Smooth muscle cell (in vitro differentiated cells): ENCODE results near the gene RPS14. TPM values are rescaled to one million over a fixed set of nuclear protein-coding genes. Genes with fewer than 3 reads are reported as not detected.

Source experiments
- DNase-seq: peaks from one replicate; lab custom pipeline; 2025; ENCODE audit not compliant: unreplicated experiment; lab: John Stamatoyannopoulos, UW
- H2AFZ ChIP-seq: fragments of 200-600 bp; sonication (generic); 2 replicates; pipeline ENCODE4 v1.6.0; 2016; ENCODE audit warnings: antibody characterized with exemption, low read depth, mild to moderate bottlenecking
- H3F3A ChIP-seq: fragments of 200-600 bp; sonication (generic); 2 replicates; pipeline ENCODE4 v1.6.0; 2017; ENCODE audit warnings: antibody characterized with exemption, low read depth
- H3K27ac ChIP-seq: fragments of 200-600 bp; sonication (generic); 2 replicates; pipeline ENCODE4 v1.5.1; 2016; ENCODE audit warnings: low read depth, mild to moderate bottlenecking
- H3K27me3 ChIP-seq: fragments of 200-600 bp; sonication (generic); 2 replicates; pipeline ENCODE4 v1.6.1; 2016; ENCODE audit warnings: low read depth, mild to moderate bottlenecking
- H3K36me3 ChIP-seq: fragments of 200-600 bp; sonication (generic); 2 replicates; pipeline ENCODE4 v1.5.1; 2016; ENCODE audit warnings: low read depth
- H3K4me1 ChIP-seq: fragments of 200-600 bp; sonication (generic); 2 replicates; pipeline ENCODE4 v1.5.1; 2016; ENCODE audit warnings: low read depth
- H3K4me2 ChIP-seq: fragments of 200-600 bp; sonication (generic); 2 replicates; pipeline ENCODE4 v1.6.0; 2016; ENCODE audit warnings: mild to moderate bottlenecking
- H3K4me3 ChIP-seq: fragments of 200-600 bp; sonication (generic); 2 replicates; pipeline ENCODE4 v1.5.1; 2016; ENCODE audit warnings: mild to moderate bottlenecking
- H3K79me2 ChIP-seq: fragments of 200-600 bp; sonication (generic); 2 replicates; pipeline ENCODE4 v1.6.0; 2016; ENCODE audit warnings: low read depth, mild to moderate bottlenecking
- H3K9ac ChIP-seq: fragments of 200-600 bp; sonication (generic); 2 replicates; pipeline ENCODE4 v1.6.0; 2016; ENCODE audit warnings: low read depth
- H3K9me3 ChIP-seq: fragments of 200-600 bp; sonication (generic); replicated peaks from 2 replicates; pipeline ENCODE4 v1.5.1; 2016; ENCODE audit warnings: low read depth
- H4K20me1 ChIP-seq: fragments of 200-600 bp; sonication (generic); 2 replicates; pipeline ENCODE4 v1.6.0; 2016; ENCODE audit warnings: low read depth
- CTCF ChIP-seq: fragments of 200-600 bp; sonication (generic); IDR thresholded peaks from 2 replicates; pipeline ENCODE4 v1.5.1; 2017; ENCODE audit warnings: borderline replicate concordance, mild to moderate bottlenecking, antibody characterized with exemption; ENCODE audit not compliant: insufficient read depth, poor library complexity, severe bottlenecking
- WGBS: methylation state at CpG from one replicate; pipeline ENCODE4 v1.1.7; 2016; ENCODE audit warnings: low lambda C conversion rate; 5-methylcytosine and 5-hydroxymethylcytosine counted together
- polyA plus RNA-seq: library from polyadenylated mRNA; unstranded; fragments of >200 nt; fragmentation: Nextera tagmentation; extraction: Ambion mirVana; gene quantifications from 2 replicates; pipeline ENCODE4 v1.2.1, GENCODE V29; 2016
- total RNA-seq: library from RNA; depleted of rRNA; stranded (reverse); fragments of >200 nt; gene quantifications from 2 replicates; pipeline ENCODE4 v1.2.3, GENCODE V29; 2014

RPS14 gene
- total and polyA plus RNA-seq, 2 experiments from 2014 or later, result 1,004 to 2,349 TPM

- H3K79me2 ChIP-seq, result no peaks in the 10 kb centered on the region
- H3K36me3 ChIP-seq, result no peaks in the 10 kb centered on the region
- H3K27ac ChIP-seq, result no peak within 1 kb of the TSS
- no peaks in the 10 kb centered on the region for H3K27me3 ChIP-seq
- H4K20me1 ChIP-seq, result no peaks in the 10 kb centered on the region
- H3K4me2 ChIP-seq, result peak within 1 kb of the TSS; percentile 77
- 56% methylated on average over 20 of the region's 20 CpGs for WGBS
- DNase-seq, result no peak
- H3K9me3 ChIP-seq, result no peaks in the 10 kb centered on the region
- peak within 1 kb of the TSS; percentile 56 for H2AFZ ChIP-seq
- TF ChIP-seq CTCF, result no peak
- H3F3A ChIP-seq, result no peaks in the 10 kb centered on the region
- no peak within 1 kb of the TSS for H3K9ac ChIP-seq
- peaks cover 9% of the 10 kb centered on the region for H3K4me1 ChIP-seq
- peak within 1 kb of the TSS; percentile 39 for H3K4me3 ChIP-seq
Observed at GRCh38 chr5:150412319-150413175, 37.0 kb downstream of the RPS14 start, which contains the start of gene CD74. Gene CD74 (minus strand): TSS chr5:150412910. CDS start chr5:150412749, 161 bp downstream.

- H3K9ac ChIP-seq, result no peak overlapping the region
- H3K4me2 ChIP-seq, result no peak overlapping the region
- H3F3A ChIP-seq, result no peaks in the 10 kb centered on the region
- no peaks in the 10 kb centered on the region for H3K79me2 ChIP-seq
- H3K27me3 ChIP-seq, result no peaks in the 10 kb centered on the region
- WGBS, result 98% methylated on average over 5 of the region's 5 CpGs
- peaks cover 9% of the 10 kb centered on the region for H3K4me1 ChIP-seq
- H3K9me3 ChIP-seq, result no peaks in the 10 kb centered on the region
- DNase-seq, result no peak
- H3K4me3 ChIP-seq, result peak overlapping the region; percentile 39
- no peak overlapping the region for H2AFZ ChIP-seq
- H3K27ac ChIP-seq, result no peak overlapping the region
- no peaks in the 10 kb centered on the region for H4K20me1 ChIP-seq
- no peaks in the 10 kb centered on the region for H3K36me3 ChIP-seq
- no peak for TF ChIP-seq CTCF
Observed at GRCh38 chr5:150411245-150411979, 38.1 kb downstream of the RPS14 start.

DNA sequence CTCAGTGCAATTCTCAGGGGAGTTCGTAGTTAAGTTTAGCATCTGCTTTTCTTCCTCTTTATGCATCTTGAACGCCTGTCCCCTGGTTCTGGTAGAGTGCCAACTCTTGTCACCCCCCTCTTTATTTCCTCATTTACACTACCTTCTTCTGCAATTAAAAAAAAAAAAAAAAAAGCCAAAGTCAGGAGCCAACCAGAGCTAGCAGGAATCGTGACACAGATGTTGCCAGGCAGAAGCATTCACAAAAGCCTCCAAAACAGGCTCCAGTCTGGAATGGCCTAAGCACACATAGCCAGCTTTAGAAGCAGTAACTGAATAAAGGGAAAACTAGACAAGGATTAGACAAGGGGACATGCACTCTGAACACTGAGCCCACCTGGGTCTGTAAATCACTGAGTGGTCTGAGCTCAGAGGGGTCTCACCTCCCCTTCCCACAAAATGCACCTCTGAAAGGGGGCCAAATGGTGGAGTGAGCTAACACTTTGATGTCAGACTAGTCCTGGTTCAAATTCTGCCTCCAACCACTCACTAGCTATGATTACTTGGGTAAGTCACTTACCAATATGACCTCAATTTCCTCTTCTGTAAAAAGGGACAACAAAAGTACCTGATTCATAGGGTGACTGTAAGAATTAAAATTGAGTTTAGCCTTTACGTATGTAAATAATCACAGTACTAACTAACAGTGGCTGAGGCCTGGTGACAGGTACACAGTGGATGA, 38.9 kb downstream of the RPS14 start:
- Histone ChIP-seq H3K27me3 (no peaks in the 10 kb centered on the region), H3K36me3 (no peaks in the 10 kb centered on the region), H3F3A (no peaks in the 10 kb centered on the region), H3K9me3 (no peaks in the 10 kb centered on the region), H3K4me1 (peaks cover 9% of the 10 kb centered on the region), H3K27ac (no peak overlapping the region), H3K9ac (no peak overlapping the region), H4K20me1 (no peaks in the 10 kb centered on the region), H3K4me2 (no peak overlapping the region), H3K4me3 (no peak overlapping the region), H2AFZ (no peak overlapping the region), H3K79me2 (no peaks in the 10 kb centered on the region)
- TF ChIP-seq CTCF, result no peak
- no peak for DNase-seq
- WGBS, result 76% methylated on average over 4 of the region's 4 CpGs
